Measurements from ENCODE around the gene TRIM2. TPM values are rescaled to one million over a fixed set of nuclear protein-coding genes. Genes with fewer than 3 reads are reported as not detected.

TRIM2 gene
- total and polyA plus RNA-seq, 4 donors = 126 to 487 (median 173) TPM

DNA sequence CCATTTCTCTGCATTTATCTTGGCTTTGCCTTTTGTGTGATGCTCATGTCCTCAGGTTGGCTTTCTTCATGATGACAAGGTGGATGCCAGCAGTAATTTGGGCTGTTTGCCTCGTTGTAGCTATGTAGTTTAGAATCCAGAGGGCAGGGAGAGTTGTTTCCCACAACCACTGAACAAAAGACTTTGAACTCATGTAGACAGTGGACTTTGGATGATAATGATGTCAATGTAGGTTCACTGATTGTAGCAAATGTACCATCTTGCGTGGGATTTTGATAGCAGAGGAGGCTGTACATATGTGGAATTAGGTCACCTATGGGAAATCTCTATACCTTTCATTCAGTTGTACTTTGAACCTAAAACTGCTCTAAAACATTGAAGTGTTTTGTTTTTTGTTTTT lies 181.5 kb downstream of the TRIM2 start:
- Histone ChIP-seq H3K4me1 (ENCODE audit: control insufficient read depth, insufficient read depth, low read length) (no peaks in the 10 kb centered on the region), H3K27me3 (ENCODE audit: control insufficient read depth, insufficient read depth, low read length) (no peaks in the 10 kb centered on the region), H3K9me3 (ENCODE audit: control insufficient read depth, insufficient read depth, low read length) (no peaks in the 10 kb centered on the region), H3K36me3 (ENCODE audit: control insufficient read depth, insufficient read depth, low read length) (no peaks in the 10 kb centered on the region), H3K27ac (ENCODE audit: low read depth, low read length) (no peak overlapping the region), H3K4me3 (ENCODE audit: low read depth, low read length) (no peak overlapping the region)
- DNase-seq (ENCODE audit: low read depth in 4 of 6, low spot score in 6 of 6) = no peak
- no CpG with 5 or more reads among the region's 2 CpGs for WGBS (ENCODE audit: insufficient coverage)

DNA sequence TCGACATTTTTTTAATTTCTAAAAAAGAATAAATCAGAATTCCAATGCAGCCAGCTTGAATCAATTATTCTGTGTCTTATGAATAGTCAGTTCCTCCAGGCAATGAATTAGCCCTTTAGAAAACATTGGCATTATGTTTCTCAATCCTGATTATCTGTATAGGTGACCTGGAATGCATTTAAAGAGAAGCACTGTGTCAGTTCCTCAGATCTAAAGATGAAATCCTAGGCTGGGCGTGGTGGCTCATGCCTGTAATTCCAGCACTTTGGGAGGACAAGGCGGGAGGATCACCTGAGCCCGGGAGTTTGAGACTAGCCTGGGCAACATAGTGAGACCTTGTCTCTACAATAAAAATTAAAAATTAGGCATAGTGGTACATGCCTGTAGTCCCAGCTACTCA lies 183.7 kb downstream of the TRIM2 start:
- Histone ChIP-seq H3K27me3 (ENCODE audit: control insufficient read depth, insufficient read depth, low read length) (no peaks in the 10 kb centered on the region), H3K9me3 (ENCODE audit: control insufficient read depth, insufficient read depth, low read length) (no peaks in the 10 kb centered on the region), H3K4me1 (ENCODE audit: control insufficient read depth, insufficient read depth, low read length) (no peaks in the 10 kb centered on the region), H3K27ac (ENCODE audit: low read depth, low read length) (no peak overlapping the region), H3K4me3 (ENCODE audit: low read depth, low read length) (no peak overlapping the region), H3K36me3 (ENCODE audit: control insufficient read depth, insufficient read depth, low read length) (no peaks in the 10 kb centered on the region)
- no CpG with 5 or more reads among the region's 4 CpGs for WGBS (ENCODE audit: insufficient coverage)
- no peak for DNase-seq (ENCODE audit: low read depth in 4 of 6, low spot score in 6 of 6)

Small RNA genes within 50 kb of the gene (small RNA-seq; reads per million reads assigned to genes)
- gene RF00019 (ENCODE audit: low replicate concordance) (not detected), gene RN7SL419P (ENCODE audit: low replicate concordance) (not detected), gene RNU6-1196P (ENCODE audit: low replicate concordance) (not detected)

Other genes starting within 250 kb of the TRIM2 start
- gene MND1, start 140.2 kb downstream of the TRIM2 start, total RNA-seq = 1 to 10 TPM; 6.6 to 8.6 TPM
- gene MND1, start 140.2 kb downstream of the TRIM2 start, polyA plus RNA-seq (ENCODE audit: insufficient read length in 2 of 2) = 10 to 100 TPM; 10.5 to 13.1 TPM